ENCODE results near the gene IL27RA.
"Not testable (repeated sequence)": the region's sequence is repeated elsewhere in the genome, so short reads cannot be mapped to it uniquely, and the experiment has no call there.

Gene IL27RA

DNA sequence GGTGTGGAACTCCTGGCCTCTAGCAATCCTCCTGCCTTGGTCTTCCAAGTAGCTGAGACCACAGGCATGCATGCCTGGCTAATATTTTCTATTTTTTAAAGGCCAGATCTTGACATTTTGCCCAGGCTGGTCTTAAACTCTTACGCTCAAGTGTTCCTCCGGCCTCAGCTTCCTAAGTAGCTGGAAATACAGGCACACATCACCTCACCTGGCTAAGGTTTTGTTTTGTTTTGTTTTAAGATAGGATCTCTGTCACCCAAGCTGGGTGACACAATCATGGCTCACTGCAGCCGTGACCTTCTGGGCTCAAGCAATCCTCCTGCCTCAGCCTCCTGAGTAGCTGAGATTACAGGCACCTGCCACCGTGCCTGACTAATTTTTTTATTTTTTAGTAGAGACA is 9.1 kb upstream of the IL27RA start:
- Histone ChIP-seq H3K79me2 (ENCODE audit: insufficient read depth, low read length) (no peaks in the 10 kb centered on the region), H4K20me1 (ENCODE audit: insufficient read depth, low read length) (no peaks in the 10 kb centered on the region), H3K4me1 (ENCODE audit: insufficient read depth, low read length, severe bottlenecking) (peaks cover 13% of the 10 kb centered on the region), H3K36me3 (ENCODE audit: insufficient read depth, low read length) (no peaks in the 10 kb centered on the region), H3K9me3 (ENCODE audit: low read length) (no peaks in the 10 kb centered on the region), H3K4me3 (ENCODE audit: low read depth, low read length, poor library complexity, severe bottlenecking) (no peak overlapping the region), H3K9me2 (ENCODE audit: low read depth, low read length) (no peaks in the 10 kb centered on the region), H3K9ac (ENCODE audit: low read length) (no peak overlapping the region), H3K27me3 (ENCODE audit: insufficient read depth, low read length) (no peaks in the 10 kb centered on the region), H3K27ac (ENCODE audit: low read depth, low read length, poor library complexity, severe bottlenecking) (no peak overlapping the region), H3K4me2 (ENCODE audit: low read length) (no peak overlapping the region), H3F3A (ENCODE audit: insufficient read depth, low read length) (no peaks in the 10 kb centered on the region), H2AFZ (ENCODE audit: low read length) (no peak overlapping the region)
- TF ChIP-seq EZH2 (IDR thresholded peaks at IDR 0.05; ENCODE audit: borderline replicate concordance, low read length) = no peak
- no peak for TF ChIP-seq CTCF (IDR thresholded peaks at IDR 0.05; ENCODE audit: low read length)

- peak; percentile 32; the same call in 1 of the 2 replicates for TF ChIP-seq CTCF (IDR thresholded peaks at IDR 0.05; ENCODE audit: low read length)
- no peak for TF ChIP-seq EZH2 (IDR thresholded peaks at IDR 0.05; ENCODE audit: borderline replicate concordance, low read length)
- H3K9me3 ChIP-seq (ENCODE audit: low read length) = no peaks in the 10 kb centered on the region
- no peaks in the 10 kb centered on the region for H4K20me1 ChIP-seq (ENCODE audit: insufficient read depth, low read length)
- H3K79me2 ChIP-seq (ENCODE audit: insufficient read depth, low read length) = no peaks in the 10 kb centered on the region
- no peak overlapping the region for H2AFZ ChIP-seq (ENCODE audit: low read length)
- no peak overlapping the region for H3K27ac ChIP-seq (ENCODE audit: low read depth, low read length, poor library complexity, severe bottlenecking)
- H3K27me3 ChIP-seq (ENCODE audit: insufficient read depth, low read length) = no peaks in the 10 kb centered on the region
- H3K36me3 ChIP-seq (ENCODE audit: insufficient read depth, low read length) = no peaks in the 10 kb centered on the region
- no peak overlapping the region for H3K4me3 ChIP-seq (ENCODE audit: low read depth, low read length, poor library complexity, severe bottlenecking)
- no peak overlapping the region for H3K9ac ChIP-seq (ENCODE audit: low read length)
- H3K4me1 ChIP-seq (ENCODE audit: insufficient read depth, low read length, severe bottlenecking) = peaks cover 7% of the 10 kb centered on the region
- no peaks in the 10 kb centered on the region for H3F3A ChIP-seq (ENCODE audit: insufficient read depth, low read length)
- no peak overlapping the region for H3K4me2 ChIP-seq (ENCODE audit: low read length)
- H3K9me2 ChIP-seq (ENCODE audit: low read depth, low read length) = no peaks in the 10 kb centered on the region
Measured at GRCh38 chr19:14023404-14024235, 7.9 kb upstream of the IL27RA start.

DNA sequence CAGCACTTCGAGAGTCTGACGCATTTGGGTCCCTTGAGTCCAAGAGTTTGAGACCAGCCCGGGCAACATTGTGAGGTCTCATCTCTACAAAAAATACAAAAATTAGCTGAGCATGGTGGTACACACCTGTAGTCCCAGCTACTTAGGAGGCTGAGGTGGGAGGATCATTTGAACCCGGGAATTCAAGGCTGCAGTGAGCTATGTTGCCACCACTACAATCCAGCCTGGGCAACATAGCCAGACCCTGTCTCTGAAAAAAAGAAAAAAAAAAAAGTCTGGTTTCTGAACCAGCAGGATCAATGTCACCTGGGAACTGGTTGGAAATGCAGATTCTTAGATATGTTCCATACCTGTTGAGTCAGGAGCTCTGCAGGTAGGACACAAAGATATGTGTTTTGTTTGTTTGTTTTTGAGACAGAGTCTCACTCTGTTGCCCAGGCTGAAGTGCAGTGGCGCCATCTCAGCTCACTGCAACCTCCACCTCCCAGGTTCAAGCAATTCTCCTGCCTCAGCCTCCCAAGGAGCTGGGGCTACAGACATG is 4.8 kb upstream of the IL27RA start:
- H3K9ac ChIP-seq (ENCODE audit: low read length); H3K4me2 ChIP-seq (ENCODE audit: low read length); H3F3A ChIP-seq (ENCODE audit: insufficient read depth, low read length); H3K9me3 ChIP-seq (ENCODE audit: low read length); H3K36me3 ChIP-seq (ENCODE audit: insufficient read depth, low read length); H3K4me3 ChIP-seq (ENCODE audit: low read depth, low read length, poor library complexity, severe bottlenecking); H3K79me2 ChIP-seq (ENCODE audit: insufficient read depth, low read length); H4K20me1 ChIP-seq (ENCODE audit: insufficient read depth, low read length); H3K4me1 ChIP-seq (ENCODE audit: insufficient read depth, low read length, severe bottlenecking); H2AFZ ChIP-seq (ENCODE audit: low read length); H3K27ac ChIP-seq (ENCODE audit: low read depth, low read length, poor library complexity, severe bottlenecking); H3K27me3 ChIP-seq (ENCODE audit: insufficient read depth, low read length); H3K9me2 ChIP-seq (ENCODE audit: low read depth, low read length): not testable (repeated sequence)
